GM04503 (cell line): ENCODE measurements around the gene AP3B1.

Experiments used
- DNase-seq: peaks from one replicate; pipeline ENCODE4 v3.0.0-alpha.2; 2012; ENCODE audit warnings: low read depth

AP3B1 gene

DNA sequence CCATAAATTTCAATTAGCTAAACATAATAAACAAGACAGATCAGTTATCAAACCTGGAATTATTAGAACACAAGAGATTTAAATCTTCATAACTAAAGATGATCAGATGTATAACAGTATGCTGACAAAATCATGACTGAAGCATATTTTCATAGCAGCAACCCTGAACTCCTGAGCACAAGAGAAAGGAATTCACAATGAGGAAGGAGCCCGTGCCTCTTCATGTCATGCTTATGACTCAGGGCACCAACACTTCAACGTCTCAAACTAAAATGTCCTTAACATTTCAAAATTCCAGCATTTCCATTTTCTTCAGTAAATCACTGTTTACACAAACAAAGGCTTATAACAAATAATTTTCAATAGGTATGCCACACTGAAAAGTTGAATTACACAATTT, 6.7 kb downstream of the AP3B1 start:
- DNase-seq: peak; percentile 58

DNA sequence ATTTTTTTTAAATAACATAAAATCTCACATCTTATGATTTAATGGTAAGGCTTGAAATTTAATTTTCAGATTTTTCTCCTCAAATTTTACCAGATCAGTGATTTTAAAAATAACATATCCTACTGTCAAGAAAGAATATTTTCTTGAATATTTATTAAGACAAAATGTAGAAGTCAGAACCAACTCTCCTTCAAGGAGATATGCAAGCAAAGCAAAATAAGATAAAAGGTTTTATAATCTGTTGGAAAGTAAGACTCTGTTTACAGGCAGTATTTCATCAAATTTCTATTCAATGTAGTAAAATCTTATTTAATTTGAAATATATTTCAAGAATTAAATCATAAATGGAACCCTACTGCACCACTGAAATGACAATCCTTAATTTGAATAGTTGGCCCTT, 7.3 kb downstream of the AP3B1 start:
- no peak for DNase-seq

DNA sequence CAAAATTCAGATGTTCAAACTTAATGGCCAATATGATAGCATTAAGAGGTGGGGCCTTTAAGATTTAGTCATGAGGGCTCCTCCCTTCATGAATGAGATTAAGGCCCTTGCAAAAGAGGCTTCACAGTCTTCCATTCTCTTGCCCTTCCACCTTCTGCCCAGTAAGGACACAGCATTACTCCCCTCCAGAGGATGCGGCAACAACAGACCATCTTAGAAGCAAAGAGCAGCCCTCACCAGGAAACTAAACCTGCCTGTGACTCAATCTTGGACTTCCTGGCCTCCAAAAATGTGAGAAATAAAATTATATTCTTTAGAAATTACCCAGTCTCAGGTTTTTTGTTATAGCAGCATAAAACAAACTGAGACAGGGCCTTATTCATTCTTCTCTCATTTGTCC, 8.2 kb downstream of the AP3B1 start:
- DNase-seq: no peak

DNA sequence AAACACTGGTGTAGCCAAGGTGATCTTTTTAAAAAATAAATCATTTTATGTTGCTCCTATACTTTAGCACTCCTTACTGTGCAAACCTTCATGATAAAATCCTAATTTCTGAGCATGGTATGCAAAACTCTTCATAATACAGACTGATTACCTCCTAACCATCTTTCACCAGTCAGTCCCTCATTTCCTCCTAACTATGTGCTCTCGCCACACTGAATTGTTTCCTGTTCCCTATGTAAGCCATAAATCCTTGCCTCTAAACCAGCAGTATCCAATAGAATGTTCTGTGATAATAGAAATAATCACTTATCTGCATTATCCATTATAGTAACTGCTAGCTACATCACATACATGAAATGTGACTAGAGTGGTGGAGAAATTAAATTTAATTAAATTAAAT, 10.7 kb downstream of the AP3B1 start:
- DNase-seq: no peak

DNA sequence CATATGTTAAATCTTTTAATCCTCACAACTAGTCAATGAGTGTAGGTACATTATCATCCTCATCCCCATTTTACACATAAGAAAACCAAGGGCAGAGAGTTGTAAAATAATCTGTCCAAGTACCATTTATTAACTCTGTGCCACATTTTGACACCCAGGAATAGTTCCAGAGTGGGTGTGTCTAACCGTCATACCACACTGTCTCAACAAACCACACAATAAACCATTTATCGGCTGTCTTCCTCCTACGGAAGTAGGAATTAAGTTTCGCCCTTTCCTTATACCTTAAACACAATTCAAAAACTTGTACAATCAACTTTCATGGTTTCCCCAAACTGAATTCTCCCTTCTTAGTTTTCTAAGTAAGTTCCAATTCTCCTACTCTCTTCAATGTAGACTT, 11.4 kb downstream of the AP3B1 start:
- no peak for DNase-seq

DNA sequence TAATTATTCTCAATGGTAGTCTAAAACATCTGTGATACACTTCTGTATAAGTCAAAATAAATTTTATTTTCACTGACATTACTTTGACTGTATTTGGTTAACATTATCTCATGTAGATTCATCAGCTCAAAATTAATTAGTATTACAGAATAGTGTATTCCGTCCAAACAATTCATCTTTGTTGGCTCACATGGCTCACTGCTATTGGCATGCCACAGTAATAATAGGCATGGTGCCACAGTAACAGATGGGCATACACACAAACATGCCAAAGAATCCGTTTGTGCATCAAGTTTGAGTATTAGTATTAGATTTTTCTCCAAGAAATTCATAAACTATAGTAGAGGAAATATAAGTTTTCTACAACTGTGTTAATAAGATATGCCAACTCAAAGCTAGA, 14.2 kb downstream of the AP3B1 start:
- DNase-seq: no peak

DNA sequence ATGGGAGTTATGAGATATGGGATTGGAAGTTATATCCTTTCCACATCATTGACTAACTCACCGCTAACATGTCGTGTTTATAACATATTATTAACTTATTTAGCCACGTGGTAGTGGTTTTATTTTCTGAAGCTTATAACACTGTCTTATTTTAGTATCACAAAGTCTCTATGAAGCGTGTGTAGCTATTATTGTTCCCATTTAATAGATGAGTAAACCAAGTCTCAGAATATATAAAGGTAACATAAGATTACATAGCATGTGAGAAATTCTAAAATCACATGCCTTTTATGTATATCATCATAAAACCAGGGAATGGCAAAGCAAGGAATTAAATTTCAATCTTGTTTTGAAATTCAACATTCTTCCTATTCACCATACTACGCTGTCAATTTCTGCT, 15.3 kb downstream of the AP3B1 start:
- DNase-seq: no peak

DNA sequence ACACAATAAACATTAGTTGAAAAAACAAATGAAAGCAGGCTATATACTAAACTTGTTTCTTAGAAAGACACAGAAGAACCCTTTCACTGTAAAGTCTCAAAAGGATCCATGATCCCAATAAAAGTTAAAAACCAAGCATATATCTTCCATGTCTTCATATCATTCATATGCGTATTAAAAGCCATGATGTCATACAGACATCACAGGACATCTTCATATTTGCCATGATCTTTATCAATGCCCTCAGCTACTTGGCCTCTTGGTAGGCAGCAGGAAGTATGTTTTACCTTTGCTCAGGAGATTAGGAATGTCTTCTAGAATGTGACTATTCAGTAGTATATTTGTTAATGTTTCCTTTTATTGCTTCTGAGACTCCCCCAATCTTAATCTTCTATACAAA, 16.8 kb downstream of the AP3B1 start:
- DNase-seq: no peak

DNA sequence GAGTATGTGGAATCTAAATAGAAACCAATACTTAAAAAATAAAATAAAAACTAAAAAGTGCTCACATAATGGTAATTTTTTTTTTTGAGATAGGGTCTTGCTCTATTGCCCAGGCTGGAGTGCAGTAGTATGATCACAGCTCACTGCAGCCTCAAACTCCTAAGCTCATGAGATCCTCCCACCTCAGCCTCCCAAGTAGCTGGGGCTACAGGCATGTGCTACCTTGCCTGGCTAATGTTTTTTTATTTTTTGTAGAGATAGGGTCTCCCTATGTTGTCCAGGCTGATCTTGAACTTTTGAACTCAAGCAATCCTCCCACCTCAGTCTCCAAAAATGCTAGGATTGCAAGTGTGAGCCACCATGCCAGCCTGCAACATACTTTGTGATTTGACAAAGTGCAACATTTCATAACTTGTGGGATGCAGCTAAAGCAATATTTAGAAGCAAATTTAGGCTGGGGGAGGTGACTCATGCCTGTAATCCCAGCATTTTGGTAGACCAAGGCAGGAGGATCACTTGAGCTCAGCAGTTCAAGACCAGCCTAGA, 18.4 kb downstream of the AP3B1 start:
- DNase-seq: no peak

DNA sequence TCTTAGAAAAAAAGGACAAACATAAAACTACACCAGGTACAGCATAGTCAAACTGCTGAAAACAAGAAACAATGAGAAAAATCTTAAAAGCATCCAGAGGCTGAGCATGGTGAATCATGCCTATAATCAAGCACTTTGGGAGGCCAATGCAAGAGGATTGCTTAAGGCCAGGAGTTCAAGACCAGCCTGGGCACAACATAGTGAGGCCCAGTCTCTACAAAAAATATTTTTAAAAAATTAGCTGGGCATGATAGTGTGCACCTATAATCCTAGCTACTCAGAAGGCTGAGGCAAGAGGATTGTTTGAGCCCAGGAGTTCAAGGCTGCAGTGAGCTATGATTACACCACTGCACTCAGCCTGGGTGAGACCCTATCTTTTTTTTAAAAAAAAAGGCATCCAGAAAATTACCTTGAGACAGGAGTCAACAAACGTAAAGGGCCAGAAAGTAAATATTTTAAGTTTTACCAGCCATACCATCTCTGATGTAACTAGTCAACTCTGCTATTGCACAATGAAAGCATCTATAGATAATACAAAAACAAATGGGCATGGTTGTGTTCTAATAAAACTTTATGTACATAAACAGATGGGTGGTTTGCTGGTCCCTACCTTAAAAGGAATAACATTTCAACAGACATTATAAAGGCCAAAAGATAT, 19.8 kb downstream of the AP3B1 start:
- DNase-seq: no peak

DNA sequence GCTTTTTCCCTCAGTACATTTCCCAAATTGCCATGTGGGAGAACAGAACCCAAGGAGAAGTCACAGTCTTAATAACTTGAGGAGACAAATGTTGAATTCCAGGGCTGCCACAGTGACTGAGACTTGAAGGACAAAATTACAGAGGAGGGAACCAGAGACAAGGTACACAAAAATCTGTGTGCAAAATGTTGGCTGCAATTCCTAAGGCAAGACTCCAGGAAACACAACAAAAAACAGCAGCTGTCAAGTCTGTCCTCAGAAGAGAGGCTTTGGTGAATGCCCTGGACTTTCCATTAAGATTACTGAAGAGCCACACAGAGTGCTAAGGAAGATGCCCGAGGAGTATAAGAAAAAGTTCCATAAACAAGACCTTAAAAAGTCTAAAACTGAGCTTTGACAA, 21.1 kb downstream of the AP3B1 start:
- no peak for DNase-seq

DNA sequence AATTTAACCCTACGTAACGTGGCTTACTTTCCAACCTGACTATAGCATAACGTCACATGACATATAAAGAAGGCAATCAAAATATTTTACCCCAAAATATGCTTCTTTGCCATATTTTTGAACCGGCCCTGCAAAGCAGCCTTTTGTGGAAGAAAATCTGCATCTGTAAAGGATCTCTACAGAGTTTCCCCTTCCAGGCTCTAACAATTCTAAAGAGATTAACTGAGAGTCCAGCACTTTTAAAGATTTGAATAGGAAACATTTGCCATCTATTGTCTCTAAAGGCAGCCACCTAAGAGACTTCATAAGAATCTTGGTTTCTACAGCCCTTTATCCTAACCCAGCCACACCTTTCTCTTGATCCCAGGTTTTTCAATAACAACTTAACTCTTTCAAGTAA, 22.7 kb downstream of the AP3B1 start:
- DNase-seq: no peak

DNA sequence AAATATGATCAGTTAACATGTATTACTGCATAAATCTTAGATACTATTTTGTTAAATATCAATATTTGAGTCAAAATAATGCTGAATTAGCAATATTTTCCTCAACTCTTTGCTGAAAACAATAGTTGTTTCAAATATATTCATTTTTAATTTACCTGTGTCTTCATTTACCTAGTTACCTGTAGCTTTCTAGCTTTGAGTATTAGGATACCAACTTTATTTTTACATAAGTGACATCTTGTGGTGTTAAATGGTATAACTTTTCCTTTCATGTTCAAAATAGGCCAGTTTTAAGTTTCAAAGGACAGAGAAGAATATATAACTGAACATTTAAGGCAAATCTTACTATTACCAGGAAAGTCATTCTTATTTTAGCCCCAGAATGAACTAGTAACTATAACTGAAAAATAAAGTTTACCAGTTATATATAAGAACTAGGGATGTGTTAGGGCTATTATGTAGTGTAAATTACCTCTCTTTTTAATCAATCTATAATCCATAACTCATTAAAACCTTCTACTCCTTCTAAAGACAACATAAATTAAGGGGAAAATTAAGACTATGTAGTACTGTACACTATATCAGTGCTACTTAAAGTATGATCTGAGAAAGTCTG, 25.3 kb downstream of the AP3B1 start:
- DNase-seq: no peak

DNA sequence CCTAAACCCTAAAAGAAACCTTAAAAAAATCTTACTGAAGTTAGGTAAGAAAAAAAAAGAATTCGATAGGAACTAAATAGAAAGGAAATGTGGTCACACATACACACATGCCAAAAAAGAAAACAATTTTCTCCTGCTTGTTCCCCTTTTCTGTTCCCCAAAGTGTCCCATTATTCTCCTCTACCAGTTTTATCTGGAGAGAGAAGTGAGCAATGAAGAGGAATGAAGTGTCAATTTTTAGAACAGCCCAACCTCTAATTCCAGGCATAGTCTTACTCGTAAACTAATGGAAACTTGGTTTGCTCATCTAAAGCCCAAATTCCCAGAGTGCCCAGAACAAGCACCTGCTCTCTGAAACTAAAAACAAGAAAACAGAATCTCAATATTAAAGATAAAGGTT, 26.1 kb downstream of the AP3B1 start:
- no peak for DNase-seq

DNA sequence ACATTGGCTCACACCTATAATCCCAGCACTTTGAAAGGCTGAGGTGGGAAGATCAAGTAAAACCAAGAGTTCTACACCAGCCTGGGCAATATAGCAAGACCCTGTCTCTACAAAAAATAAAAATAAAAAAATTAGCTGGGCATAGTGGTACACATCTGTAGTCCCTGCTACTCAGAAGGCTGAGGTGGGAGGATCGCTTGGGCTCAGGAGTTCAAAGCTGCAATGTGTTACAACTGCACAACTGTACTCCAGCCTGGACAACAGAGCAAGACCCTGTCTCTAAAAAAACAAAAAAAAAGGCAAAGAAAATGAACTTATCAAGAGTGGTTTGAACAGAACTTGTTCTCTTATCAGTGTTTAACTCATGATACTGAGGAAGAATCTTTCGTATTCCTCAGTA, 29.3 kb downstream of the AP3B1 start:
- no peak for DNase-seq

DNA sequence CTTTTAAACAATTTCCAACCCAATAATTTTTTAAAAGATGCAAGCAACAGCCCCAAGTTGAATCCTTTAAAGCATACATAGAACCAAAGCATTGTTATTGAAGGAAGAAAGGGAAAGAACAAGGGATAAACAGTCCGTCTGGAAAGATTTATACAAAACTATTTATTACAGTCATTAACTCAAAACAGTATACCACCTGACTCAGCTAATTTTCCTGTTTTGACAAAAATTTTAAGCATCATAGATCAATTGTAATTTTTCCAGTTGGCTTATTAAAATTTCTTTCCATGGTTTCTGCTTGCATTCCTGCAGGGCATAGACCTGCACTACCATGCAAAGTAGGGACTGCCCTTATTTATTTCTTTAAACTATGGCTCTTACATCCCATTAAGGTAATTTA, 29.9 kb downstream of the AP3B1 start:
- no peak for DNase-seq

DNA sequence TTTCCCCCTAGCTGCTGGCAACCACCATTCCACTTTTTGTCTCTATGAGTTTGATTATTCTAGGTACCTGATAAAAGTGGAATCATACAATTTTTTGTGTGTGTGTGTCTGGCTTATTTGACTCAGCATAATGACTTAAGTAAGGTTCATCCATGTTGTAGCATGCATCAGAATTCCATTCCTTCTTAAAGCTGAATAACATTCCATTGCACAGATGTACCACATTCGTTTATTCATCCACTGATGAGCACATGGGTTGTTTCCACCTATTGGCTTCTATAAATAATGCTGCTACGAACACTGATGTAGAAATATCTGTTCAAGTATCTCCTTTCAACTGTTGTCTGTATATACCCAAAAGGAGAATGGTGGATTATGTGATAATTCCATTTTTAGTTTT, 33.7 kb downstream of the AP3B1 start:
- DNase-seq: no peak

DNA sequence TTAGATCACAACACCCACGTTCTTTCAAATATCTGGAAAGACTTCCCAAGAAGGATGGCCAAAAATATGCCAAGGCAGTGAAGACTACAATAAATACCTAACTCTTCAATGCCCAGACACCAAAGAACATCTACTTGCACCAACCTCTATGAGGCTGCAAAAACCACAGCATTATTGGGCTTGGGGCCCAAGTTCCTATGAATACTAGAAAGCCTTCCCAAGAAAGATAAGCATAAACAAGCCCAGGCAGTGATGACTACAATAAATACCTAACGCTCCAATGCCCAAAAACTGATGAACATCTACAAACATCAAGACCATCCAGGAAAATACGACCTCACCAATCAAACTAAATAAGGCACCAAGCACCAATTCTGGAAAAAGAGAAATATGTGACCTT, 41.3 kb downstream of the AP3B1 start:
- DNase-seq: no peak

DNA sequence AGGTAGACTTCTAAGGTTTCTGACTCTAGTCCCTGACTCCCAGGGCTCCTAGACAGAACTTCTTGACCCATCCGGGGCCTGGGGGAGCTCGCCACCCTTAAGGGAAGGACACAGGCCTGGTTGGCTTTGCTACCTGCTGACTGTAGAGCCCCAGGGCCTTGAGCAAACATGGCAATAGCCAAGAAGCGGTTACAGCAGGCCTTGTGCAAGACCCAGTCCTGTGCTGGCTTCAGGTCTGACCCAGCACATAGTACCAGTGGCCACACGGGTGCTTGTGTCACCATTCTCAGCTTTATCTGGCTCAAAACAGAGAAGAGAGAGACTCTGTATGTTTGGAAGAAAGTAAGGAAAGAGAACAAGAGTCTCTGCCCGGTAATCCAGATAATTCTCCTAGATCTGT, 41.8 kb downstream of the AP3B1 start:
- no peak for DNase-seq

DNA sequence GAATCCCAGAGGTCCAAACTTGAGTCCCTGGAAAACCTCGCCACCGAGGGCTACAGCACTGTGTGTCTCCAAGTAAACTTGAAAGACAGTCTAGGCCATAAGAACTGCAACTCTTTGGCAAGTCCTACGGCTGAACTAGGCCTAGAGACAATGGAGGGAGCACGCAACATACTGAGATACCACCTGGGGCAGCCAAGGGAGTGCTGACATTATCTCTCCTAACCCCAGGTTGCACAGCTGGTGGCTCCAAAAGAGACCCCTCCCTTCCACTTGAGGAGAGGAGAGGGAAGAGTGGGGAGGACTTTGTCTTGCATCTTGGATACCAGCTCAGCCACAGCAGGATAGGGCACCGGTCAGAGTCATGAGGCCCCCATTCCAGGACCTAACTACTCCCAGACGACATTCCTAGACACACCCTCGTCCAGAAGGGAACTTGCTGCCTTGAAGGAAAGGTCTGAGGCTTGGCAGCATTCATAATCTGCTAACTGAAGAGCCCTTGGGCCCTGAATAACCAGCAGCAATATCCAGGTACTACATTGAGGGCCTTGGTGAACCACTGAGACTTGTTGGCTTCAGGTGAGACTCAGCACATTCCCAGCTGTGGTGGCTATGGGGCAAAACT, 42.7 kb downstream of the AP3B1 start:
- no peak for DNase-seq

DNA sequence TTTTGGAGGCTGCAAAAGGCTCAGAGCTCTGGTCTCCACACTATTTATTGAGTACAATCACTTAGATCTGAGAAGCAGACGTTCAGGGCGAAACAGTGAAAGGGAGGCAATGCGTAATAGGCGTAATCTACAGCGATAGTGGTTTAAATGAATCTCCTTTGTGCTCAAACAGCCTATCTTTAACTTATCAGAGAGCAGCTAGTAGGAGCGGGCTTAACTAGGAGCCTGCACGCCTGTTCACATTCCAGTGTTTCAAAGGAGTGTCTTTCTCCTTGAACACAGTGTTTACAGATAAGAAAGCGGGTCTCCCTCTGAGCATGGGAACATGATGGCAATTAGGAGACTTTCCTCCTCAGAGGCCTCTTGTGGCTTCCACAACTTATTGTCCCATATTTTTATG, 49.4 kb downstream of the AP3B1 start:
- DNase-seq: no peak

DNA sequence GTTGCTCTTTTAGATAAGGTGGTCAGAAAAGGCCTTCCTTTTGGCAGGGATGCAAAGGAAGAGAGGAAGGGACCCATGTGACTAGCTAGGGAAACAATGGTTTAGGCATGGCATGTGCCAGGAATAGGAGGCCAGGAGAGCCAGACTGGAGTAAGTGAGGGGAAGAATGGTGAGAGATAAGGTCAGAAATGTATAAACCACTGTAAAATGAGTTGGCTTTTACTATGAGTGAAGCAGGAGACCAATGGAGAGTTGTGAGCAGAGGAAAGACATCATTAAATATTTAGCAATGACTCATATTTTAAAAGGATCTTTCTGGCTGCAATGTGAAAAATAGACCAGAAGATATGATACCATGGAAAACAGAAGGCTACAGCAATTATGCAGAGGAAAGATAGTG, 50.9 kb downstream of the AP3B1 start:
- DNase-seq: peak; percentile 39

DNA sequence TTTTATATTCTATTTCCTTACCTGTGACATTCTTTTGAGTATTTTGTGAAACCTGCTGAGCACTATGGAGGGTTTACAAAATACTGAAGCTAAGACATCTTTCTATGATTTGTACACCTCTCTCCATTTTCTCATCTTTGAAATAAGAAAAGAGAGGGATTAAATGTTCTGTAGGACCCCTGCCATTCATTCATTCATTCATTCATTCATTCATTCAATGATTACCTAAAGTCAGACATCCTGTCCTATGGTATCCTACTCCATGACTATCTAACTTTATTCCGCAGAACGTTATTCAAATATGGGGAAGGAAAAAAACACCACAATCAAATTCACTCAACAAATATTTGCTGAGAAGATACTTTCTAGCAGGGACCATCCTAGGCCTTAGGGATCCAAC, 51.4 kb downstream of the AP3B1 start:
- no peak for DNase-seq

DNA sequence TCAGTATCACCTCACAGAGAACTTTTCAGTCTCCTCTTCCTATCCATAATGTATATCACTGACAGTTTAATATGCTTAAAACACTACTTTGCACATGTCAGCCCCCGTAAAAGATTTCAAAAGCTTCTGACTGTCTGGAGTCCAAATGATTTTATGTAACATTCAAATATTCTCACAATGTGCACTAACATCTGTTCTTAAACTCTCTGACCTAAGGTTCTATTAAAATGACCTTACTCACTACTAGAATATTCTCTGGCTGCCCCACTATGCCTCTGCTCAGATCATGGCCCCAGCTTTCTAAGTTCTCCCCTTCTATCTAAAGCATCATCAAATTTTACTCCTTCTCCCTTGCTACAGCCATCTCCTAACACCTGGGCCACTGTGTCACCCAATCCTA, 52.5 kb downstream of the AP3B1 start:
- DNase-seq: peak; percentile 3
